Loucy (cell line): ENCODE results near the gene EDAR.

Experiments used
- H2AFZ ChIP-seq: fragments of 200-600 bp; sonication (generic); 2 replicates; pipeline ENCODE4 v1.6.0; 2016; ENCODE audit warnings: antibody characterized with exemption, mild to moderate bottlenecking, low read length, moderate library complexity
- H3F3A ChIP-seq: fragments of 200-600 bp; 2 replicates; pipeline ENCODE4 v1.6.0; 2016; ENCODE audit warnings: antibody characterized with exemption, low read depth, mild to moderate bottlenecking
- H3K27me3 ChIP-seq: fragments of 200-600 bp; sonication (generic); 2 replicates; pipeline ENCODE4 v1.6.1; 2014; ENCODE audit warnings: low read length, mild to moderate bottlenecking; ENCODE audit not compliant: insufficient read depth, poor library complexity, severe bottlenecking
- H3K36me3 ChIP-seq: fragments of 200-600 bp; sonication (generic); 2 replicates; pipeline ENCODE4 v1.6.1; 2016; ENCODE audit warnings: low read length; ENCODE audit not compliant: insufficient read depth
- H3K4me1 ChIP-seq: fragments of 200-600 bp; sonication (generic); 2 replicates; pipeline ENCODE4 v1.5.1; 2014; ENCODE audit warnings: low read length, mild to moderate bottlenecking; ENCODE audit not compliant: insufficient read depth, poor library complexity, severe bottlenecking
- H3K4me2 ChIP-seq: fragments of 200-600 bp; sonication (generic); 2 replicates; pipeline ENCODE4 v1.6.0; 2014; ENCODE audit warnings: antibody characterized with exemption, low read length, low read depth, mild to moderate bottlenecking; ENCODE audit not compliant: poor library complexity, severe bottlenecking
- H3K4me3 ChIP-seq: fragments of 200-600 bp; sonication (generic); 2 replicates; pipeline ENCODE4 v1.5.1; 2014; ENCODE audit warnings: low read length, mild to moderate bottlenecking, mixed read lengths; ENCODE audit not compliant: poor library complexity, severe bottlenecking
- H3K79me2 ChIP-seq: fragments of 200-600 bp; sonication (generic); 2 replicates; pipeline ENCODE4 v1.6.1; 2014; ENCODE audit warnings: low read length; ENCODE audit not compliant: insufficient read depth
- H3K9ac ChIP-seq: fragments of 200-600 bp; sonication (generic); 2 replicates; pipeline ENCODE4 v1.6.0; 2014; ENCODE audit warnings: mild to moderate bottlenecking, low read depth, low read length, moderate library complexity; ENCODE audit not compliant: poor library complexity, severe bottlenecking
- H3K9me2 ChIP-seq: fragments of 200-600 bp; sonication (generic); replicated peaks from 2 replicates; pipeline ENCODE4 v1.6.1; 2016; ENCODE audit warnings: low read depth, low read length, mixed read lengths
- H3K9me3 ChIP-seq: fragments of 200-600 bp; sonication (generic); 2 replicates; pipeline ENCODE4 v1.6.1; 2014; ENCODE audit warnings: mild to moderate bottlenecking, antibody characterized with exemption, low read length, low read depth; ENCODE audit not compliant: insufficient read depth
- H4K20me1 ChIP-seq: fragments of 200-600 bp; sonication (generic); 2 replicates; pipeline ENCODE4 v1.6.0; 2014; ENCODE audit warnings: antibody characterized with exemption, low read length, mild to moderate bottlenecking; ENCODE audit not compliant: insufficient read depth, poor library complexity, severe bottlenecking
- EZH2phosphoT487 ChIP-seq: fragments of 200-600 bp; IDR thresholded peaks from 2 replicates; pipeline ENCODE4 v1.6.1; 2018; ENCODE audit warnings: antibody characterized with exemption, mild to moderate bottlenecking, moderate library complexity, borderline replicate concordance
- TF ChIP-seq, protein P1 (sequence below): fragments of 200-600 bp; sonication (generic); conservative IDR thresholded peaks from 2 replicates; pipeline ENCODE4 v1.5.1; 2014; ENCODE audit warnings: mild to moderate bottlenecking, antibody characterized with exemption, low read length

The EDAR gene

DNA sequence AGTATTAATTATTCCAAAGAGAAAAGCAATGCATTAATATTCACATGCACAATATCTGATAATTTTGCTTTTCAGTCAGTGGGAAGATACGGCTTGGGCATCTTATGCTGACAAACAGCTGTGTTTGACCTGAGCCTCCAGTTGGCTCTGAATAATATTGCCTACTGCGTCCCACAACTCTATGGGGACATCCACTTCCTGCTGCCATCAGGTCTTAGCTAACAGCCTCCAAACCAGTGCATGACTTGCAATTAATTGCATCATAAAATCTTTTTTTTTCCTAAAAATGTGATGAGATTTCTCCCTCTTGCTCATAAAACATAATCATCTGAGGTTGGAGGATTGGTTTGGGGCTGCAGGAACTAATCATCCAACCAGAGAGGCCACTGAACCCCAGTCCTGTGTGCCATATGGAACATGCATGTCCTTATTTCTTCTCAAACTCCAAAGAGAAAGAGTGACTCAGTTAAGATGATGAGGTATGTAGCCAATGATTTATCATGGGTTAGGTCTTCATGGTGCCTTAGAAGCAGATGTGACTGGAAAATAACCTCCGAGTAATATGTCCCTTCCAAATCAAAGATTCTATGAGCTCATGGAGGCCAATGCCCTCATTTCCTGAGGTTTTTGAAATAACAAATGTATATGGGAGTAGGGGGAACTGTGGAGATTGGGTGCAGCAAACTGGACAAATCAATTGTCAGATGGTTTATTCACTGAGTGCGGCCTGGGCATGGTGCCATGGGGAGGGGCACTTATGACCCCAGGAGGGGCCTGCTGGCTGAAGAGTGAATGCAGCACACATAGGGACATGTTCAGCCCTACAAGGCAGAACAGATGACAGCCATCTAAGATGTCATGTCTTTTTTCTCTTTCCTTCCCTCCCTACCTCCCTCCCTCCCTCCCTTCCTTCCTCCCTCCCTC is 39.4 kb downstream of the EDAR start:
- Histone ChIP-seq H4K20me1 (no peaks in the 10 kb centered on the region), H3K4me3 (no peak overlapping the region), H3K9me3 (peaks cover 14% of the 10 kb centered on the region; the same call in 1 of the 2 replicates), H3K36me3 (no peaks in the 10 kb centered on the region), H3K4me2 (no peak overlapping the region), H3K4me1 (peaks cover 3% of the 10 kb centered on the region), H3K9me2 (no peaks in the 10 kb centered on the region), H3K79me2 (no peaks in the 10 kb centered on the region), H3K9ac (no peak overlapping the region), H3K27me3 (no peaks in the 10 kb centered on the region), H3F3A (no peaks in the 10 kb centered on the region), H2AFZ (no peak overlapping the region)
- TF ChIP-seq, protein P1, sequence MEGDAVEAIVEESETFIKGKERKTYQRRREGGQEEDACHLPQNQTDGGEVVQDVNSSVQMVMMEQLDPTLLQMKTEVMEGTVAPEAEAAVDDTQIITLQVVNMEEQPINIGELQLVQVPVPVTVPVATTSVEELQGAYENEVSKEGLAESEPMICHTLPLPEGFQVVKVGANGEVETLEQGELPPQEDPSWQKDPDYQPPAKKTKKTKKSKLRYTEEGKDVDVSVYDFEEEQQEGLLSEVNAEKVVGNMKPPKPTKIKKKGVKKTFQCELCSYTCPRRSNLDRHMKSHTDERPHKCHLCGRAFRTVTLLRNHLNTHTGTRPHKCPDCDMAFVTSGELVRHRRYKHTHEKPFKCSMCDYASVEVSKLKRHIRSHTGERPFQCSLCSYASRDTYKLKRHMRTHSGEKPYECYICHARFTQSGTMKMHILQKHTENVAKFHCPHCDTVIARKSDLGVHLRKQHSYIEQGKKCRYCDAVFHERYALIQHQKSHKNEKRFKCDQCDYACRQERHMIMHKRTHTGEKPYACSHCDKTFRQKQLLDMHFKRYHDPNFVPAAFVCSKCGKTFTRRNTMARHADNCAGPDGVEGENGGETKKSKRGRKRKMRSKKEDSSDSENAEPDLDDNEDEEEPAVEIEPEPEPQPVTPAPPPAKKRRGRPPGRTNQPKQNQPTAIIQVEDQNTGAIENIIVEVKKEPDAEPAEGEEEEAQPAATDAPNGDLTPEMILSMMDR, result no peak
- TF ChIP-seq EZH2phosphoT487, result no peak

DNA sequence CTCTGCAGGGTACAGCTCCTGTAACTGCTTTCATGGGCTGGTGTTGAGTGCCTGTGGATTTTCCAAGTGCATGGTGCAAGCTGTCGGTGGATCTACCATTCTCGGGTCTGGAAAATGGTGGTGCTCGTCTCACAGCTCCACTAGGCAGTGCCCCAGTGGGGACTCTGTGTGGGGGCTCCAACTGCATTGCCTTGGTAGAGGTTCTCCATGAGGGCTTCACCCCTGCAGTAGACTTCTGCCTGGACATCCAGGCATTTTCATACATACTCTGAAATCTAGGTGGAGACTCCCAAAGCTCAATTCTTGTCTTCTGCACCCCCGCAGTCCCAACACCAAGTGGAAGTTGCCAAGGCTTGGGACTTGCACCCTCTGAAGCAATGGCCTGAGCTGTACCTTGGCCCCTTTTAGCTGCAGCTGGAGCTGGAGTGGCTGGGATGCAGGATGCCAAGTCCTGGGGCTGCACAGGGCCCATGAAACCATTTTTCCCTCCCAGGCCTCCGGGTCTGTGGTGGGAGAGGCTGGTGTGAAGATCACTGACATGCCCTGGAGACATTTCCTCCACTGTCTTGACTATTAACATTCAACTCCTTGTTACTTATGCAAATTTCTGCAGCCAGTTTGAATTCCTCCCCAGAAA is 41.6 kb downstream of the EDAR start:
- Histone ChIP-seq H3K4me3 (no peak overlapping the region), H3K27me3 (no peaks in the 10 kb centered on the region), H3K4me2 (no peak overlapping the region), H4K20me1 (no peaks in the 10 kb centered on the region), H3F3A (no peaks in the 10 kb centered on the region), H3K9ac (no peak overlapping the region), H3K4me1 (peaks cover 3% of the 10 kb centered on the region), H3K9me3 (peaks cover 14% of the 10 kb centered on the region; the same call in 1 of the 2 replicates), H3K9me2 (no peaks in the 10 kb centered on the region), H3K36me3 (no peaks in the 10 kb centered on the region), H3K79me2 (no peaks in the 10 kb centered on the region), H2AFZ (no peak overlapping the region)
- TF ChIP-seq, protein P1, result no peak
- TF ChIP-seq EZH2phosphoT487, result no peak

DNA sequence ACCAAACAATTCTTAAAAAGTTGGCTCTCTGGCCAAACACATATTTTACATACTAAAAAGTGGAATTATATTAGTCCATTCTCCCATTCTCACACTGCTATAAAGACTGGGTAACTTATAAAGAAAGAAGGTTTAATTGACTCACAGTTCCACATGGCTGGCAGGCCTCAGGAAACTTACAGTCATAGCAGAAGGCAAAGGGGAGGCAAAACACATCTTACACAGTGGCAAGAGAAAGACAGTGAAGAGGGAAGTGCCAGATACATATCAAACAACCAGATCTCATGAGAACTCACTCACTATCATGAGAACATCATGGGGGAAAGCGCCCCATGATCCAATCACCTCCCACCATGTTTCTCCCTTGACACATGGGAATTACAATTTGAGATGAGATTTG is 42.6 kb downstream of the EDAR start:
- no peaks in the 10 kb centered on the region for H3K36me3 ChIP-seq
- no peaks in the 10 kb centered on the region for H3K27me3 ChIP-seq
- TF ChIP-seq, protein P1, result no peak
- TF ChIP-seq EZH2phosphoT487, result no peak
- no peak overlapping the region for H3K9ac ChIP-seq
- no peaks in the 10 kb centered on the region for H3F3A ChIP-seq
- H3K4me3 ChIP-seq, result no peak overlapping the region
- H2AFZ ChIP-seq, result no peak overlapping the region
- no peaks in the 10 kb centered on the region for H3K9me2 ChIP-seq
- H3K4me2 ChIP-seq, result no peak overlapping the region
- no peaks in the 10 kb centered on the region for H3K79me2 ChIP-seq
- no peaks in the 10 kb centered on the region for H4K20me1 ChIP-seq
- H3K4me1 ChIP-seq, result peaks cover 3% of the 10 kb centered on the region
- H3K9me3 ChIP-seq, result peaks cover 9% of the 10 kb centered on the region; the same call in 1 of the 2 replicates
